ENCODE data around the gene ZNF507. TPM values are rescaled to one million over a fixed set of nuclear protein-coding genes. Genes with fewer than 3 reads are reported as not detected.
"Not testable (repeated sequence)": the region's sequence is repeated elsewhere in the genome, so short reads cannot be mapped to it uniquely, and the experiment has no call there.

ZNF507 gene
- total and polyA plus RNA-seq, 5 donors, result 3.6 to 19.5 (median 15.0) TPM

DNA sequence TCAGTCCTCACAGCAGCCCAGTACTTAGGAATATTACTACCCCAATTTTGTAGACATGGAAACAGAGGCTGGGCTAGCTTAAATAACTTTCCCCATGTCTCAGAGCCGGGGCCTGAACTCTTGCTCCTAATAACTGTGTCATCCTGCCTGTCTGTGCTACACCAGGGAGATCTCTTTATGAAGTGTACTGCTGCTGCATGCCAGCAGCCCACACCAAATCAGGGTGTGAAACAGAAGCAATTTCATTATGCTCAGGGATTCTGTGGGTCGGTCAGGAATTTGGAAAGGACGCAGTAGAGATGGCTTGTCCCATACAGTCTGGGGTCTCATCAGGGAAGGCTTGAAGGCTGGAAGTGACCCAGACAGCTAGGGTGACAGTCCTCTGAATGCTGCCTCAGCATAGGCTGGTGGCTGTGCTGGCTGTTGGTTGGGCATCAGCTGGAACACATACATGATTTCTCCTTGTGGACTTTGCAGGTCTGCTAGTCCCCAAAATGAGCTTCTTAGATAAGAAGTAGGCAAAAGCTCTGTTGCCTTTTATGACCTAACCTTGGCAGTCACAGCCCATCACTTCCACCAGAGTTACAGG is 22.6 kb downstream of the ZNF507 start:
- Histone ChIP-seq H3K4me1 (ENCODE audit: control insufficient read depth, insufficient read depth, low read length) (peaks cover 7% of the 10 kb centered on the region), H3K27me3 (ENCODE audit: control insufficient read depth, insufficient read depth) (no peaks in the 10 kb centered on the region), H3K27ac (ENCODE audit: low read length) (no peak overlapping the region), H3K4me3 (ENCODE audit: low read length) (no peak overlapping the region), H3K9me3 (ENCODE audit: control insufficient read depth, low read length) (no peaks in the 10 kb centered on the region)
- DNase-seq (no peak), ATAC-seq (no peak)
- WGBS, result 80% methylated on average over 3 of the region's 3 CpGs
- intact Hi-C loops (cut with DNase I), result no loop called here

DNA sequence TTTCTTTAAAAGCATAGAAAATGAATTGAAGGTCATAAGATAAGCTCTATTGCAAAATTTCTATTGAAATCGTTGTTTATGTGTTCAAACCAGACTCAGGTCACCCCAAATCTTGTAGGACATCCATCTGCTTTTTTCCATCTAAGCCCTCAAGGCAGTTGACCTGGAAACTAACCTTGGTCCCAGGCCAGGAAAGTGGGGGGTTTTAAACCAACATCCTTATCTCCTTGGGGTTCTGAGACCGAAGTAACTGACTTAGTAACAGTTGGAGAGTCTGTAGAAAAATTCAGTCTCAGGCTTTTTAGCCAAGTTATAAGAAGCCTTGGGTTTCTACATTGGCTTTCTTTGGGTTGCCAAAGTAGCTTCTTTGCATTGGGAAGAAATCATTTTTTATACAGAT is 23.4 kb downstream of the ZNF507 start:
- intact Hi-C loops (cut with DNase I), result no loop called here
- no peak overlapping the region for H3K27ac ChIP-seq (ENCODE audit: low read length)

DNA sequence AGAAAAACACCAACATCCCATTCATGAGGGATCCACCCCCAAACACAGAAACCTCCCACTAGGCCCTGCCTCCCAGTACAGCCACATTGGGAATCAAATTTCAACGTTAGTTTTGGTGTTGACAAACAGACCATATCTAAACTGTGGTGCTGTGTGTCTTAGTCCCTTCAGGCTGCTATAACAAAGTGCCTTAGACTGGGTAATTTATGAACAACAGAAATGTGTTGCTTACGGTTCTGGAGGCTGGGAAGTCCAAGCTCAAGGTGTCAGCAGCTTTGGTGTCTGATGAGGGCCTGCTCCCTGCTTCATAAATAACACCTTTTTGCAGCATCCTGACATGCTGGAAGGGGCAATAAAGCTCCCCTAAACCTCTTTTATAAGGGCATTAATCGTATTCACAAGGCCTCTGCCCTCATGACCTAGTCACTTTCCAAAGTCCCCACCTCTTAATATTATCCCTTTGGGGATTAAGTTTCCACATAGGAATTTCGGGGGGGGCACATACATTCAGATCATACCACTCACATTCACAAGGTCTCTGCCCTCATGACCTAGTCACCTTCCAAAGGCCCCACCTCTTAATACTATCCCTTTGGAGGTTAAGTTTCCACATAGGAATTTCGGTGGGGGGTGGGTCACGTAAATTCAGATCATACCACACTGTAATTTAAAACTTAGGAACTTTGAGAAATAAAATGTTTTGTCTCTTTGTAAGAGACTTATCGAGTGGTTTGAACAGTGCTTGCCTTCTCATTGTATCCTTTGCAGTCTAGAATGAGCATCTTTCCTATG is 27.5 kb downstream of the ZNF507 start:
- no peaks in the 10 kb centered on the region for H3K27me3 ChIP-seq (ENCODE audit: control insufficient read depth, insufficient read depth)
- no peak for DNase-seq
- intact Hi-C loops (cut with DNase I), result no loop called here
- H3K4me3 ChIP-seq (ENCODE audit: low read length), result no peak overlapping the region
- no peaks in the 10 kb centered on the region for H3K9me3 ChIP-seq (ENCODE audit: control insufficient read depth, low read length)
- peaks cover 6% of the 10 kb centered on the region for H3K4me1 ChIP-seq (ENCODE audit: control insufficient read depth, insufficient read depth, low read length)
- peak overlapping the region; percentile 30 for H3K27ac ChIP-seq (ENCODE audit: low read length)
- no peak for ATAC-seq
- WGBS, result 93% methylated on average over 7 of the region's 7 CpGs

More for the DNA sequence above, 23.4 kb downstream of the ZNF507 start:
- Histone ChIP-seq H3K4me3 (ENCODE audit: low read length) (no peak overlapping the region), H3K4me1 (ENCODE audit: control insufficient read depth, insufficient read depth, low read length) (peaks cover 7% of the 10 kb centered on the region), H3K27me3 (ENCODE audit: control insufficient read depth, insufficient read depth) (no peaks in the 10 kb centered on the region), H3K9me3 (ENCODE audit: control insufficient read depth, low read length) (no peaks in the 10 kb centered on the region)
- DNase-seq (no peak), ATAC-seq (no peak)
- WGBS, result 62% methylated on average over 2 of the region's 2 CpGs

DNA sequence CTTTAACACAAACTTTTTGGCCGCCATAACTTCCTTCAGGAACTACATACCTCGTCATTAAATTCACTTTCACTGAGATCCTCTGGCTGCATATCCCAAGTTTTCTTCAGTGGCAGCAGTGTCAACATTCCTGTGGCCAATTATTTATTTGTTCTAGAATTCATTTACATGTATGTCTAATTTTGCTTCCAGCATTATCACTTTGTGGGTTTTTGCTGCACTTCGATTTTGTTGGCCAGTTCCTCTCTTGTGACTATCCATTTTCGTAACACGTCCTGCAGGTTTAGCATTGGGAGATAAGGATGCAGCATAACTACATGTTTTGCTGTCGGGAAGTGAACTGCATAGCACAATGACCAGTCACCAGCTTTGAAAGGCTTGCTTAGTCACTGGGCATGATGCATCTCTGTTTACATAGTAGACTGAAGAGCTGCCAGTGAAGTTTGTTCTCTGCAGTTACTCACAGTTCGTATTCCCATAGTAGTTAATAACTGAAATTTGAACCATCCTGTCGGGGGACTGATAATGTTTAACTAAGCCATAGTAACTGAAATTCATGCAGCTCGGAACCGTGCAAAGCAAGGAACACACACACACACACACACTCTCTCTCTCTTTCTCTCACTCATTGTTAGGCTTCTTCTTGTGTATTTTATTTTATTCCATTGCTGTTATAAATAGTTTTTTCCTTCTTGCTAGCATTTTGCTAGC is 28.3 kb downstream of the ZNF507 start:
- Histone ChIP-seq H3K27ac (ENCODE audit: low read length) (peak overlapping the region; percentile 64), H3K9me3 (ENCODE audit: control insufficient read depth, low read length) (no peaks in the 10 kb centered on the region), H3K4me1 (ENCODE audit: control insufficient read depth, insufficient read depth, low read length) (peaks cover 2% of the 10 kb centered on the region), H3K4me3 (ENCODE audit: low read length) (no peak overlapping the region), H3K27me3 (ENCODE audit: control insufficient read depth, insufficient read depth) (no peaks in the 10 kb centered on the region)
- ATAC-seq (peak; percentile 91 to 92), DNase-seq (no peak)
- 50% methylated on average over 10 of the region's 10 CpGs for WGBS
- intact Hi-C loops (cut with DNase I), result no loop called here

DNA sequence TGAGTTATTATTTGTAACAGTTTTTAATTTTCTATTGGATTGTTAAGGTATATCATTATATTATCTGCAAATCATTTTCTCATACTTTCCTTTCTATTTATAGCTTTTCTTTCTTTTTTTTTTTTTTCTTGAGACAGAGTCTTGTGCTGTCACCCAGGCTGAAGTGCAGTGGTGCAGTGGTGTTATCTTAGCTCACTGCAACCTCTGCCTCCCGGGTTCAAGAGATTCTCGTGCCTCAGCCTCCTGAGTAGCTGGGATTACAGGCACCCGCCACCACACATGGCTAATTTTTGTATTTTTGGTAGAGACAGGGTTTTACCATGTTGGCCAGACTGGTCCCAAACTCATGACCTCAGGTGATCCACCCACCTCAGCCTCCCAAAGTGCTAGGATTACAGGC is 29.0 kb downstream of the ZNF507 start:
- H3K4me3 ChIP-seq (ENCODE audit: low read length); H3K4me1 ChIP-seq (ENCODE audit: control insufficient read depth, insufficient read depth, low read length); DNase-seq; H3K27me3 ChIP-seq (ENCODE audit: control insufficient read depth, insufficient read depth); intact Hi-C loops (cut with DNase I); ATAC-seq; H3K9me3 ChIP-seq (ENCODE audit: control insufficient read depth, low read length): not testable (repeated sequence)
- peak overlapping the region; percentile 22 for H3K27ac ChIP-seq (ENCODE audit: low read length)
- 93% methylated on average over 3 of the region's 3 CpGs for WGBS

DNA sequence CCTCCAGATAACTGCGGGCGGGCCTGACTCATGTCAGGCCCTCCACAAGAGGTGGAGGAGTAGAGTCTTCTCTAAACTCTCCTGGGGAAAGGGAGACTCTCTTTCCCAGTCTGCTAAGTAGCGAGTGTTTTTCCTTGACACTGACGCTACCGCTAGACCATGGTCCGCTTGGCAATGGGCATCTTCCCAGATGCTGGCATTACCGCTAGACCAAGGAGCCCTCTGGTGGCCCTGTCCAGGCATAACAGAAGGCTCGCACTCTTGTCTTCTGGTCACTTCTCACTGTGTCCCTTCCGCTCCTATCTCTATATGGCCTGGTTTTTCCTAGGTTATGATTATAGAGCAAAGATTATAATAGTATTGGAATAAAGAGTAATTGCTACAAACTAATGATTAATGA is 31.7 kb downstream of the ZNF507 start:
- 97% methylated on average over 9 of the region's 9 CpGs for WGBS
- H3K4me1 ChIP-seq (ENCODE audit: control insufficient read depth, insufficient read depth, low read length); ATAC-seq: not testable (repeated sequence)

DNA sequence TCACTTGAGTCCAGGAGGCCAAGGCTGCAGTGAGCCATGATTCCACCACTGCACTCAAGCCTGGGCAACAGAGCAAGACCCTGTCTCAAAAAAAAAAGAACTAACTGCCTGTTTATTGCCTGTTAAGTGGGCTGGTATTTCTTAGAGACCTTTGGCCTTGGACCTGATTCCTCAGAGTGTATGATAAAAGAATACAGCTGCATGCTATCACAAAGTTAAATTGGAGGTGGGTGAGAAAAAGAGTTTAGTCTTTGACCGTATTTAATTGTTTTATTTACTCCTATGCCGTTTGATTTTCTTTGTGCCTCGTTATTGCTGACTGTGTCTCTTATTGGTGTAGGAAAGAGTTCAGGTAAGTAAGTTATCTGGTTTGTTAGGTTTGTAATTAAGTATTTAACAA is 34.9 kb downstream of the ZNF507 start:
- H3K27me3 ChIP-seq (ENCODE audit: control insufficient read depth, insufficient read depth), result no peaks in the 10 kb centered on the region
- no peak for ATAC-seq
- no peak overlapping the region for H3K27ac ChIP-seq (ENCODE audit: low read length)
- WGBS, result 93% methylated on average over 3 of the region's 3 CpGs
- DNase-seq, result no peak
- no peaks in the 10 kb centered on the region for H3K9me3 ChIP-seq (ENCODE audit: control insufficient read depth, low read length)
- H3K4me1 ChIP-seq (ENCODE audit: control insufficient read depth, insufficient read depth, low read length), result no peaks in the 10 kb centered on the region
- intact Hi-C loops (cut with DNase I), result no loop called here
- H3K4me3 ChIP-seq (ENCODE audit: low read length), result no peak overlapping the region

More for the DNA sequence above, 31.7 kb downstream of the ZNF507 start:
- DNase-seq; H3K4me3 ChIP-seq (ENCODE audit: low read length); H3K9me3 ChIP-seq (ENCODE audit: control insufficient read depth, low read length); intact Hi-C loops (cut with DNase I); H3K27me3 ChIP-seq (ENCODE audit: control insufficient read depth, insufficient read depth); H3K27ac ChIP-seq (ENCODE audit: low read length): not testable (repeated sequence)

DNA sequence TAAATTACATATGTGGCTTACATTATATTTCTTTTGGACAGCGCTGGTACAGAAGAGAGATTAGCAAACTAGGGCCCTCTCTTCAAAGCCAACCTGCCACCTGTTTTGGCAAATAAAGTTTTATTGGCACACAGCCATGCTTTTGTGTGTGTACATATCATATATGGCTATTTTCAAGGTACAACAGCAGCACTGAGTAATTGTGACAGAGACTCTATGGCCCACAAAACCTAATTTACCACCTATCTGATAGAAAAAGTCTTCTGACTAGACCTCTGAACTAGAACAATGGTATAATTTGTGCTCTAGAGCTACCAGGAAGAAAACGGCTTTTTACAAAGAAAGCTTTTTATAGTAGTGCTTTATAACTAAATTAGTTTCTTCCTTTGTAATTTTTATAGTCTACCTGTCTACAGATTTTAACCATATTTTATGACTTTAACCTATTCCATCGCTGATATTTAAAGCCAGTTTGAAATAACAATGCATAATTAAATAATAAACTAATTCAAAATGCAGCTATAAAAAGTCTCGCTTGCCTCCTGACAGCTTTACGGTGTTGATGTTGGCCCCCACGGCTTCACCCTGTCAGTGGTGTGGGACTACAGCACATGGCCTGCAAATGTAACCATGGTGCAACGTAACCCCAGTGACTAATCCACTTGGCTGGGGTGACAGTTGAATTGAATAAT is 42.4 kb downstream of the ZNF507 start:
- H3K4me1 ChIP-seq (ENCODE audit: control insufficient read depth, insufficient read depth, low read length), result no peaks in the 10 kb centered on the region
- no peaks in the 10 kb centered on the region for H3K9me3 ChIP-seq (ENCODE audit: control insufficient read depth, low read length)
- ATAC-seq (no peak), DNase-seq (no peak)
- no peaks in the 10 kb centered on the region for H3K27me3 ChIP-seq (ENCODE audit: control insufficient read depth, insufficient read depth)
- no peak overlapping the region for H3K4me3 ChIP-seq (ENCODE audit: low read length)
- WGBS, result 90% methylated on average over 7 of the region's 7 CpGs
- intact Hi-C loops (cut with DNase I), result no loop called here
- no peak overlapping the region for H3K27ac ChIP-seq (ENCODE audit: low read length)

DNA sequence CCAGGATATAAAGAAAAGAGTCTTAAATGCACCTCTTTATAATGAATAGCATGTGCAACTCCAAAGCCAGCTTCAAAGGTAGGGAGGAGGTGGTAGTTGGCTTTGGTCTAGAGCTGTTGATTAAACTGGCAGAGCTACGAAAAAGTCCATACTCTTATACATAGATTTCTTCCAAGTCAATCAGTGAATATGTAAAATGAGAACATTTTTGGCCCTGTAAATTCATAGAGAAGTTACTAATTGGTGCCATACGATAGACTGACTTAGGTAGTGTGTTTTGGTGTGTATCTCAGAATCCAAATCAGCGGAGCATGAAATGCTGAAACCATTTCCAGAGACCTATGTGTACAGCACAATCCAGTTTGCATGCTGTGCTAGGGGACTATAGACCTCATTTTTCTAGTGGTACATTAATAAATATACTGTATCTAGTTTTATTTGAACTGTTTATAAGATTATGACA is 43.0 kb downstream of the ZNF507 start:
- DNase-seq (no peak), ATAC-seq (no peak)
- intact Hi-C loops (cut with DNase I), result no loop called here
- no peaks in the 10 kb centered on the region for H3K4me1 ChIP-seq (ENCODE audit: control insufficient read depth, insufficient read depth, low read length)
- no peak overlapping the region for H3K4me3 ChIP-seq (ENCODE audit: low read length)
- no peak overlapping the region for H3K27ac ChIP-seq (ENCODE audit: low read length)
- H3K9me3 ChIP-seq (ENCODE audit: control insufficient read depth, low read length), result no peaks in the 10 kb centered on the region
- no peaks in the 10 kb centered on the region for H3K27me3 ChIP-seq (ENCODE audit: control insufficient read depth, insufficient read depth)
- WGBS, result 95% methylated on average over 3 of the region's 3 CpGs

DNA sequence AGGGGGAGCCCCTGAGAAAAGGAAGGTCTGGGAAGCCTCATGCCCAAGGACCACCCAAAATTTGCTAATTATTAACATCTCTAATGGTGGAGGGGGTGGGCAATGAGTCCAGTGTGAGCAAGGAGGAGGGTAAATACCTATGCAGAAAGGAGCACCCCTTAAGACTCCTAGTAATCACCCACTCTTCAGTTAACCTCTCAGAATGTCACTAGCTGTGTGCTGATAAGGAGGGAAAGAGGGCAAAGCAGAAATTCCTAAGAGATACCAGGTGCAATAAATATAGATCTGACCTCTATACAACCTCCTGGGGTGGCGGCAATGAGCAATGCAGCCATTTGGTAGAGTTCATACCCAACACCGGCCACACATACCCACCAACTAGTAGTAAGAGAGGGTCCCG is 47.5 kb downstream of the ZNF507 start:
- intact Hi-C loops (cut with DNase I), result no loop called here
- no peak for ATAC-seq
- no peak for DNase-seq
- Histone ChIP-seq H3K9me3 (ENCODE audit: control insufficient read depth, low read length) (no peaks in the 10 kb centered on the region), H3K27me3 (ENCODE audit: control insufficient read depth, insufficient read depth) (no peaks in the 10 kb centered on the region), H3K27ac (ENCODE audit: low read length) (no peak overlapping the region), H3K4me1 (ENCODE audit: control insufficient read depth, insufficient read depth, low read length) (no peaks in the 10 kb centered on the region), H3K4me3 (ENCODE audit: low read length) (no peak overlapping the region)
- 76% methylated on average over 3 of the region's 3 CpGs for WGBS

Data from right cardiac atrium (tissue), 5 donors.